Measurements from ENCODE around the gene NT5C1B.

GRCh38 chr2:18525236-18525635 is 64.1 kb downstream of the NT5C1B start:
- TF ChIP-seq POLR2A (IDR thresholded peaks at IDR 0.05) (no peak), CTCF (IDR thresholded peaks at IDR 0.05) (no peak), POLR2AphosphoS5 (IDR thresholded peaks at IDR 0.05) (no peak), EP300 (IDR thresholded peaks at IDR 0.05; ENCODE audit: low read depth) (no peak)

Measured in transverse colon (tissue), 4 donors.